GM12872 (cell line): ENCODE data around the gene PTPN4.

Experiments used
- CTCF ChIP-seq: IDR thresholded peaks from 3 replicates; pipeline ENCODE4 v1.5.1; 2011; ENCODE audit warnings: low read depth, mild to moderate bottlenecking, low read length, moderate library complexity; ENCODE audit not compliant: insufficient read depth

The PTPN4 gene

GRCh38 chr2:119756837-119757236 is 2.9 kb upstream of the PTPN4 start:
- TF ChIP-seq CTCF = no peak

GRCh38 chr2:119758881-119759450 is 756 bp upstream of the PTPN4 start:
- TF ChIP-seq CTCF = no peak

- no peak for TF ChIP-seq CTCF
Observed at GRCh38 chr2:119760237-119760955, 674 bp downstream of the PTPN4 start.

GRCh38 chr2:119760956-119761275 is 1.2 kb downstream of the PTPN4 start:
- TF ChIP-seq CTCF = no peak

GRCh38 chr2:119764832-119765231 is 5.1 kb downstream of the PTPN4 start:
- no peak for TF ChIP-seq CTCF

- TF ChIP-seq CTCF = no peak
Observed at GRCh38 chr2:119765433-119766002, 5.8 kb downstream of the PTPN4 start.

- TF ChIP-seq CTCF = no peak
Observed at GRCh38 chr2:119766944-119767343, 7.2 kb downstream of the PTPN4 start.
